HepG2 (cell line): ENCODE results near the gene AGER. TPM values are rescaled to one million over a fixed set of nuclear protein-coding genes. Genes with fewer than 3 reads are reported as not detected.

ENCODE experiments used
- CBX5 ChIP-seq: sonication (generic); formaldehyde crosslinking; IDR thresholded peaks from 2 replicates; pipeline ENCODE4 v1.4.0; 2020; ENCODE audit warnings: missing genetic modification reagents, borderline replicate concordance
- GABPA ChIP-seq, 2 experiments: IDR thresholded peaks; 2 replicates each; pipeline ENCODE4 v1.6.1; 2011 to 2016; ENCODE audit warnings: low read depth in 2 of 2, low read length in 1 of 2, missing biosample characterization in 1 of 2, missing genetic modification characterization in 1 of 2
- HMG20B ChIP-seq: conservative IDR thresholded peaks from 2 replicates; pipeline ENCODE4 v1.6.1; 2016; ENCODE audit warnings: missing genetic modification reagents, missing compliant biosample characterization
- HNRNPH1 ChIP-seq: fragments of 200-400 bp; formaldehyde crosslinking; optimal IDR thresholded peaks from 2 replicates; pipeline ENCODE3; 2017; ENCODE audit warnings: mild to moderate bottlenecking, low read depth, low read length
- IRF1 ChIP-seq: sonication (generic); formaldehyde crosslinking; IDR thresholded peaks from 2 replicates; pipeline ENCODE4 v1.4.0; 2020; ENCODE audit warnings: low read depth, mild to moderate bottlenecking, missing genetic modification reagents
- IRF9 ChIP-seq: sonication (generic); formaldehyde crosslinking; IDR thresholded peaks from 2 replicates; pipeline ENCODE4 v1.8.0; 2022; ENCODE audit warnings: missing genetic modification reagents, mild to moderate bottlenecking, borderline replicate concordance
- JDP2 ChIP-seq: sonication (generic); formaldehyde crosslinking; IDR thresholded peaks from 2 replicates; pipeline ENCODE4 v1.8.1; 2022; ENCODE audit warnings: missing genetic modification reagents, borderline replicate concordance
- KLF16 ChIP-seq, 2 experiments: sonication (generic) in 1 of 2; formaldehyde crosslinking in 1 of 2; IDR thresholded peaks; 2 replicates each; pipeline versions ENCODE4 v1.6.1 to v1.8.0; 2016 to 2023; ENCODE audit warnings: missing genetic modification reagents in 2 of 2, missing compliant biosample characterization in 1 of 2
- KLF6 ChIP-seq: IDR thresholded peaks from 2 replicates; pipeline ENCODE4 v1.8.0; 2016; ENCODE audit warnings: missing biosample characterization, missing genetic modification reagents
- MIXL1 ChIP-seq: IDR thresholded peaks from 2 replicates; pipeline ENCODE4 v1.6.1; 2016
- MTF1 ChIP-seq: sonication (generic); formaldehyde crosslinking; IDR thresholded peaks from 2 replicates; pipeline ENCODE4 v1.5.0; 2020; ENCODE audit warnings: missing genetic modification reagents
- MZF1 ChIP-seq: sonication (generic); formaldehyde crosslinking; IDR thresholded peaks from 2 replicates; pipeline ENCODE4 v1.8.1; 2023; ENCODE audit warnings: mild to moderate bottlenecking, missing genetic modification reagents, borderline replicate concordance
- NFE2L2 ChIP-seq: fragments of 150-350 bp; IDR thresholded peaks from 2 replicates; pipeline ENCODE4 v1.6.1; 2014; ENCODE audit warnings: low read length
- NFIB ChIP-seq: sonication (generic); formaldehyde crosslinking; IDR thresholded peaks from 2 replicates; pipeline ENCODE4 v1.9.0; 2021; ENCODE audit warnings: missing genetic modification reagents, mild to moderate bottlenecking, borderline replicate concordance
- NRL ChIP-seq: sonication (generic); formaldehyde crosslinking; IDR thresholded peaks from 2 replicates; pipeline ENCODE4 v1.5.0; 2020; ENCODE audit warnings: missing genetic modification reagents, mild to moderate bottlenecking, moderate library complexity, borderline replicate concordance
- SIN3A ChIP-seq: IDR thresholded peaks from 2 replicates; pipeline ENCODE4 v1.6.1; 2011; ENCODE audit warnings: low read depth, mild to moderate bottlenecking, control low read depth, low read length, borderline replicate concordance
- SRSF1 ChIP-seq: fragments of 200-400 bp; formaldehyde crosslinking; optimal IDR thresholded peaks from 2 replicates; pipeline ENCODE3; 2017; ENCODE audit warnings: mild to moderate bottlenecking, low read depth, low read length, moderate library complexity
- XBP1 ChIP-seq: sonication (generic); formaldehyde crosslinking; IDR thresholded peaks from 2 replicates; pipeline ENCODE4 v1.5.0; 2020; ENCODE audit warnings: missing genetic modification reagents
- ZBTB21 ChIP-seq: sonication (generic); formaldehyde crosslinking; IDR thresholded peaks from 2 replicates; pipeline ENCODE4 v1.4.0; 2020; ENCODE audit warnings: missing genetic modification reagents
- ZNF17 ChIP-seq: sonication (generic); formaldehyde crosslinking; IDR thresholded peaks from 2 replicates; pipeline ENCODE4 v1.5.0; 2020; ENCODE audit warnings: mild to moderate bottlenecking, missing genetic modification reagents
- ZNF264 ChIP-seq: sonication (generic); formaldehyde crosslinking; IDR thresholded peaks from 2 replicates; pipeline ENCODE4 v1.4.0; 2020; ENCODE audit warnings: missing genetic modification reagents
- ZNF615 ChIP-seq: sonication (generic); formaldehyde crosslinking; IDR thresholded peaks from 2 replicates; pipeline ENCODE4 v1.5.0; 2020; ENCODE audit warnings: mild to moderate bottlenecking, missing genetic modification reagents, borderline replicate concordance
- ZNF678 ChIP-seq: sonication (generic); formaldehyde crosslinking; IDR thresholded peaks from 2 replicates; pipeline ENCODE4 v1.4.0; 2020; ENCODE audit warnings: mild to moderate bottlenecking, missing genetic modification reagents
- ZSCAN22 ChIP-seq: sonication (generic); formaldehyde crosslinking; IDR thresholded peaks from 2 replicates; pipeline ENCODE4 v1.4.0; 2020; ENCODE audit warnings: mild to moderate bottlenecking, missing genetic modification reagents
- polyA plus RNA-seq, 8 experiments: library from polyadenylated mRNA; depleted of rRNA in 3 of 8; stranded (reverse) in 7 of 8; unstranded in 1 of 8; fragments of >200 nt; fragmentation: Illumina TruSeq in 4 of 8; extraction: Trizol in 4 of 8; gene quantifications; 2 replicates each; pipeline versions ENCODE4 v1.2.1 to v1.2.3, GENCODE V29; 2011 to 2016; ENCODE audit warnings: low read depth in 4 of 8, missing spikeins in 1 of 8, mixed read lengths in 1 of 8; ENCODE audit not compliant: insufficient read depth in 1 of 8
- total RNA-seq, 5 experiments: library from RNA; depleted of rRNA; stranded (reverse); fragments of >200 nt; fragmentation: Illumina TruSeq; extraction: Trizol; gene quantifications; 2 replicates each; pipeline ENCODE4 v1.2.3, GENCODE V29; 2016; ENCODE audit warnings: low read depth in 1 of 5
- TF ChIP-seq, protein P1 (sequence below): sonication (generic); formaldehyde crosslinking; IDR thresholded peaks from 2 replicates; pipeline ENCODE4 v1.8.1; 2023; ENCODE audit warnings: missing genetic modification reagents, inconsistent platforms, borderline replicate concordance
- TF ChIP-seq, protein P2 (sequence below): fragments of 450-650 bp; IDR thresholded peaks from 2 replicates; pipeline ENCODE4 v1.6.1; 2017

AGER gene
- total and polyA plus RNA-seq, 2 of the 13 experiments (the other 11 are each of a cell fraction or from before 2014, with no cell fraction given): 1.9 to 5.1 TPM

GRCh38 chr6:32195902-32196681 is 12.0 kb upstream of the AGER start (continued):
- no peak for TF ChIP-seq GABPA (IDR thresholded peaks at IDR 0.05; ENCODE audit: low read depth, low read length)
- peak; percentile 69 for TF ChIP-seq GABPA (CRISPR knock-in tag; IDR thresholded peaks at IDR 0.05; ENCODE audit: low read depth)
- no peak; the same call in 1 of the 2 replicates for TF ChIP-seq ZNF264 (CRISPR knock-in tag)
- TF ChIP-seq IRF1 (CRISPR knock-in tag): no peak
- no peak for TF ChIP-seq ZNF17 (CRISPR knock-in tag)
- no peak for TF ChIP-seq NFE2L2
- TF ChIP-seq JDP2: peak; percentile 76; the same call in 1 of the 2 replicates
- peak; percentile 77 for TF ChIP-seq SIN3A
- peak; percentile 96 for TF ChIP-seq NRL (CRISPR knock-in tag)
- peak; percentile 68; the same call in 1 of the 2 replicates for TF ChIP-seq KLF6
- 0 out of 2 replicates have a peak, but pooled peaks have one; percentile 29 for TF ChIP-seq ZNF615
- no peak for TF ChIP-seq MTF1 (CRISPR knock-in tag)
- peak; percentile 46; the same call in 1 of the 2 replicates for TF ChIP-seq ZNF678 (CRISPR knock-in tag)
- TF ChIP-seq, protein P1, sequence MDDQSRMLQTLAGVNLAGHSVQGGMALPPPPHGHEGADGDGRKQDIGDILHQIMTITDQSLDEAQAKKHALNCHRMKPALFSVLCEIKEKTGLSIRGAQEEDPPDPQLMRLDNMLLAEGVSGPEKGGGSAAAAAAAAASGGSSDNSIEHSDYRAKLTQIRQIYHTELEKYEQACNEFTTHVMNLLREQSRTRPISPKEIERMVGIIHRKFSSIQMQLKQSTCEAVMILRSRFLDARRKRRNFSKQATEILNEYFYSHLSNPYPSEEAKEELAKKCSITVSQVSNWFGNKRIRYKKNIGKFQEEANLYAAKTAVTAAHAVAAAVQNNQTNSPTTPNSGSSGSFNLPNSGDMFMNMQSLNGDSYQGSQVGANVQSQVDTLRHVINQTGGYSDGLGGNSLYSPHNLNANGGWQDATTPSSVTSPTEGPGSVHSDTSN (CRISPR knock-in tag): no peak; the same call in 1 of the 2 replicates
- no peak for TF ChIP-seq HNRNPH1
- TF ChIP-seq, protein P2, sequence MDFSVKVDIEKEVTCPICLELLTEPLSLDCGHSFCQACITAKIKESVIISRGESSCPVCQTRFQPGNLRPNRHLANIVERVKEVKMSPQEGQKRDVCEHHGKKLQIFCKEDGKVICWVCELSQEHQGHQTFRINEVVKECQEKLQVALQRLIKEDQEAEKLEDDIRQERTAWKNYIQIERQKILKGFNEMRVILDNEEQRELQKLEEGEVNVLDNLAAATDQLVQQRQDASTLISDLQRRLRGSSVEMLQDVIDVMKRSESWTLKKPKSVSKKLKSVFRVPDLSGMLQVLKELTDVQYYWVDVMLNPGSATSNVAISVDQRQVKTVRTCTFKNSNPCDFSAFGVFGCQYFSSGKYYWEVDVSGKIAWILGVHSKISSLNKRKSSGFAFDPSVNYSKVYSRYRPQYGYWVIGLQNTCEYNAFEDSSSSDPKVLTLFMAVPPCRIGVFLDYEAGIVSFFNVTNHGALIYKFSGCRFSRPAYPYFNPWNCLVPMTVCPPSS: no peak
- TF ChIP-seq IRF9 (CRISPR knock-in tag): peak; percentile 88
- TF ChIP-seq ZBTB21: peak; percentile 90
- peak in 1 of 2 experiments; percentile 73; a peak in 2 of 4 replicates for TF ChIP-seq KLF16 (CRISPR knock-in tag; IDR thresholded peaks at IDR 0.05)
- peak; percentile 19; the same call in 1 of the 2 replicates for TF ChIP-seq MZF1
- peak; percentile 12; the same call in 1 of the 2 replicates for TF ChIP-seq CBX5 (CRISPR knock-in tag)
- TF ChIP-seq SRSF1: no peak
- no peak for TF ChIP-seq NFIB (CRISPR knock-in tag)
- TF ChIP-seq ZSCAN22: no peak; the same call in 1 of the 2 replicates
- 0 out of 2 replicates have a peak, but pooled peaks have one; percentile 44 for TF ChIP-seq MIXL1 (CRISPR knock-in tag)
- no peak for TF ChIP-seq XBP1 (CRISPR knock-in tag)
- TF ChIP-seq HMG20B (CRISPR knock-in tag): 0 out of 2 replicates have a peak, but pooled peaks have one; percentile 13
